ENCODE measurements around the gene MAP3K6. TPM values are rescaled to one million over a fixed set of nuclear protein-coding genes. Genes with fewer than 3 reads are reported as not detected.

MAP3K6 gene
- total RNA-seq, 1 donor, result 25.7 TPM

GRCh38 chr1:27394282-27394658 lies 27.5 kb upstream of the MAP3K6 start:
- peaks cover 17% of the 10 kb centered on the region for H3K79me2 ChIP-seq (ENCODE audit: insufficient read depth, low read length)
- H3K9me3 ChIP-seq (ENCODE audit: low read depth, low read length), result no peaks in the 10 kb centered on the region
- TF ChIP-seq CTCF (IDR thresholded peaks at IDR 0.05; ENCODE audit: extremely low read depth, low read depth, low read length), result no peak
- H3K36me3 ChIP-seq (ENCODE audit: insufficient read depth, low read length), result no peaks in the 10 kb centered on the region
- peaks cover 8% of the 10 kb centered on the region for H3K27me3 ChIP-seq (ENCODE audit: insufficient read depth, low read length)
- H4K20me1 ChIP-seq (ENCODE audit: insufficient read depth, low read length), result no peaks in the 10 kb centered on the region
- no peak overlapping the region for H3K4me3 ChIP-seq (ENCODE audit: insufficient read depth, low read length)
- H3K4me1 ChIP-seq (ENCODE audit: insufficient read depth, low read length), result peaks cover 27% of the 10 kb centered on the region
- H3K27ac ChIP-seq (ENCODE audit: low read depth, low read length), result peak overlapping the region; percentile 57
- DNase-seq (ENCODE audit: insufficient read length, low spot score, missing footprints), result no peak
- H3K4me2 ChIP-seq (ENCODE audit: insufficient read depth, low read length), result no peak overlapping the region
- no peak overlapping the region for H2AFZ ChIP-seq (ENCODE audit: low read length)

GRCh38 chr1:27393641-27394281 lies 27.0 kb upstream of the MAP3K6 start:
- no peak overlapping the region for H3K4me2 ChIP-seq (ENCODE audit: insufficient read depth, low read length)
- peaks cover 17% of the 10 kb centered on the region for H3K79me2 ChIP-seq (ENCODE audit: insufficient read depth, low read length)
- peak overlapping the region; percentile 76 for H3K27ac ChIP-seq (ENCODE audit: low read depth, low read length)
- H4K20me1 ChIP-seq (ENCODE audit: insufficient read depth, low read length), result no peaks in the 10 kb centered on the region
- H3K4me3 ChIP-seq (ENCODE audit: insufficient read depth, low read length), result no peak overlapping the region
- H3K27me3 ChIP-seq (ENCODE audit: insufficient read depth, low read length), result peaks cover 3% of the 10 kb centered on the region
- TF ChIP-seq CTCF (IDR thresholded peaks at IDR 0.05; ENCODE audit: extremely low read depth, low read depth, low read length), result no peak
- no peaks in the 10 kb centered on the region for H3K9me3 ChIP-seq (ENCODE audit: low read depth, low read length)
- DNase-seq (ENCODE audit: insufficient read length, low spot score, missing footprints), result peak; percentile 85
- no peaks in the 10 kb centered on the region for H3K36me3 ChIP-seq (ENCODE audit: insufficient read depth, low read length)
- no peak overlapping the region for H2AFZ ChIP-seq (ENCODE audit: low read length)
- H3K4me1 ChIP-seq (ENCODE audit: insufficient read depth, low read length), result peaks cover 27% of the 10 kb centered on the region

- Histone ChIP-seq H4K20me1 (ENCODE audit: insufficient read depth, low read length) (no peaks in the 10 kb centered on the region), H3K27ac (ENCODE audit: low read depth, low read length) (peak overlapping the region; percentile 76), H3K4me3 (ENCODE audit: insufficient read depth, low read length) (peak overlapping the region; percentile 80), H3K27me3 (ENCODE audit: insufficient read depth, low read length) (peaks cover 3% of the 10 kb centered on the region), H2AFZ (ENCODE audit: low read length) (peak overlapping the region; percentile 71), H3K79me2 (ENCODE audit: insufficient read depth, low read length) (peaks cover 17% of the 10 kb centered on the region), H3K36me3 (ENCODE audit: insufficient read depth, low read length) (no peaks in the 10 kb centered on the region), H3K4me1 (ENCODE audit: insufficient read depth, low read length) (peaks cover 27% of the 10 kb centered on the region), H3K9me3 (ENCODE audit: low read depth, low read length) (no peaks in the 10 kb centered on the region), H3K4me2 (ENCODE audit: insufficient read depth, low read length) (peak overlapping the region; percentile 89)
- peak; percentile 37 for TF ChIP-seq CTCF (IDR thresholded peaks at IDR 0.05; ENCODE audit: extremely low read depth, low read depth, low read length)
- peak; percentile 91 for DNase-seq (ENCODE audit: insufficient read length, low spot score, missing footprints)
Measured at GRCh38 chr1:27392778-27393635, 26.2 kb upstream of the MAP3K6 start.

All from osteoblast (primary cell).